HS-27A (cell line): Measurements from ENCODE around the gene PEX5L.
A peak's percentile ranks its signal among the peaks of the same experiment; 100 is the strongest.

Experiments used
- DNase-seq: peaks from one replicate; pipeline ENCODE4 v3.0.0-alpha.2; 2012; ENCODE audit warnings: low read depth, missing footprints

Gene PEX5L

DNA sequence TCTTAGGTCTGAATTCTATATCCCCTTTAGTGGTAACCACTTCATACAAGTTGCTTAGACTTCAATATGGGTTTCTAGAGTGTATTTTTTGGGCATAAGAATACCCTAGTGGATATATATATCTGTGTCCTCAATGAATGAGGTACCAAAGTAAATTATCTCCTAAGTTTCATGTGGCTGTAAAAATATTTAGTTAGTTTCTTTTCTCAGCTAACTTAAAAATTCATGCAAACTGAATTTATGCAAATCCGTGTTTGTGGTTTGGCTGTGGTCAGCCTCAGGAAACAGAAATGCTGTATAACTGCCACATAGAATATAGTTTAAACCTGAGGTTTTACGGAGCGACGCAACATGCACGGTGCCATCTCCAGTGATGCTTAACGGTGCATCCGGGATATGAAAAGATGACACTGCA lies 80.3 kb downstream of the PEX5L start:
- no peak for DNase-seq

DNA sequence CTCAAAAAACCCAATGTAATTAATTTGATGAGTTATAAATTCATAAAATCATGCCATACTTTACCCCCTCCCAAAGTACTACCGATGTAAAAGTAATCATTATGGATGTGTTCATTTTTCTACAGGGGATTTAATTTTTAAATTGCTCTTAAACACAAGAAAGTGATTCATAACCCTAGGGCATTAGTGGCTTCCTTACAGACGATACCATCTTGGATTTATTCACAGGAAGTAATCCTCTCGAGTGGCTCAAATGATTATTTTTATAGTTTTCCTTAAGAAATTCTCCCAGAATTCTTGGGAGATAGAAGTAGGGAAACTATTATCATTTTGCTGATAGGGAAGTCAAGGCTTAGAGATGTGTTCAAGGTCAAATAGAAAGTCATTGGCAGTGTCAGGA lies 80.9 kb downstream of the PEX5L start:
- no peak for DNase-seq

DNA sequence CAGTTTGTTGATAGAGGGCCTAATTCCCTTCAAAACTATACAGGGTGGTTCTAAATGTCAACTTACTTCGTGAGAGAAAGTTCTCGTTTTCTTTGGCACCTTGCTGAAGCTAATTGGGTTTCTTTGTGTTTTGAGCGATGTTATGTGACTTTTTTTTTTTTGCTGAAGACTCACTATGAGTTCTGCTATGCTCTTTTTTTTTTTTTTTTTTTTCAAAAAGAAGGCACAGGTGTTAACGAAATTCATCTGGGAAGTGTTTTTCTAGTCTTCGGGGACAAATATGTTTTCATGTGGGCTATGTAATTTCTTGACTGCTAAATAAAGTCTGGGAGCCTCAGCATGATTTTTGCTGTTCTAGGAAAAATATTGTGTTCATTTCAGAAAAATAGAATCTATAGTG lies 81.5 kb downstream of the PEX5L start:
- no peak for DNase-seq

DNA sequence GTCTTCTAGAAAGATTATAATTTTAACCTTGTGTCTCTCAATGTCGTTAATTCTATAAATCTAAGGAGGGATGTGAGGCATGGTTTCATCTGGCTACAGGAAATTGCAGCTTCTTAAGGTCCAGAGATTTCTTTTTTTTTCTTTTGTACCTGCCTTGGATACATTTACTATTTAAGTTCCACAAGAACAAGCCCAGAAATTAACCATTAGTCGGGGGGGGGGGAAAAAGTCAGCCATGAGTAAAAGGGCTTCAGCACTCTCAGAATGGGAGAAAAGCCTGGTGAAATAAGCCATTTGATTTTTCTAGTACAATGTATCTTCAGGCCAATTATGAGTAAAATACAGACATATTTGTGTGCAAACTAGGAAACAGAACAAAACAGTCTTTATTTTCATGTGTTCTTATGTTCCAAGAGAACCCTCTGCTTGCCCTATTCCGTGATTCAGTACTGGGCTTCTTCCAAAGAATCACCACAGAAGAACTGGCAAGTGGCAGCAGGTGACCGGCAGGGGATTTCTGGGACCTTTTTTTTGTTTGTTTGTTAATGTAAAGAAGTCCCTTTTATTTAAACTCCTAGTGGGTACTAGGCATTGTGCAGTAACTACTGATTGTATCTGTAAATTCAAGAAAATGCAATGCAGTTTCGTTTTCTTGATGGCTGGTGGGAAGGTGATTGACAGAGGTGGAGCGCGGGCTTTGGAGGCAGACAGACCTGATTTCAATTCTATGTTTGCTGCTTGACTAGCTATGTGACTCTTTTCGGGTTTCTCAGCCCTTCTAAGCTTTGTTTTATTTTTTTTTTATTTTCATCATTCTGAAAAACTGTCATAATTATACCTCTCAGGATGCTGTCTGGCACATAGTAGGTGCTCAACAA lies 82.5 kb downstream of the PEX5L start:
- no peak for DNase-seq

DNA sequence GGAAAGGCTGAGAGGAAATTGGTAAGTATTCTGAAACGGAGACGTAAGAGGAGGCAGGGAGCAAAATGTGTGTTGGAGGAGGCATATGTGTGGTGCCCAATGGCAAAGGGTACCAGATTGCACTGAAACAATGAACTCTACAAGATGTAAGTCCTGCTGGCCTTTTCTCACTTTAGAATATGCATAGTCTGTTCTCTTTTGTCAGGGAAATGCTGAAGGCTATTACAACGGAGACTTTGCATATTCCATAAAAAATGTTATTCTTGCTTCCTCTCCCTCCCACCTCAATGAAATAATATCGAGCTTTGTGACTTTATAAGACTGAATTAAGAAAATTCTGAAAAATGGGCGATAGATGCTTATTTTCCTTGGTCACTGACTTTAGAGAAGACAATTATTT lies 85.9 kb downstream of the PEX5L start:
- DNase-seq: no peak

DNA sequence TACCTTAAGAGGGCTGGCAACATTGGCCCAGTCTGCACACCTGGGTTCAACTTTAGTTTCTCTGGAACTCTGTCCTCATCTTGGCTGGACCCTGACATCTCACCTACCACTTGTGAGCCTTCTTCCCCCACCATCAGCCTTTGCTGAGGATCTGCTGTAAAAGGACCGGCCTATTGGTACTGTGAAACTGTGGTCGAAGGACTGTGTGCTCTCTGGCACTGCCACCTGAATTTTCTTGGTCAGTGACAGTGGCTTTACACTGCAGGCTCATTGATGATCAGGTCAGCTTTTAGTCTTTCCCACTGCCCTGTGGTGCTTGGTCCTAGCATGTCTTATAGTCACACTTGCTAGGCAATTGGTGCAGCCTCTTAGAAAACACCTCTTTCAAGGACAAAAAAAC lies 86.9 kb downstream of the PEX5L start:
- DNase-seq: no peak

DNA sequence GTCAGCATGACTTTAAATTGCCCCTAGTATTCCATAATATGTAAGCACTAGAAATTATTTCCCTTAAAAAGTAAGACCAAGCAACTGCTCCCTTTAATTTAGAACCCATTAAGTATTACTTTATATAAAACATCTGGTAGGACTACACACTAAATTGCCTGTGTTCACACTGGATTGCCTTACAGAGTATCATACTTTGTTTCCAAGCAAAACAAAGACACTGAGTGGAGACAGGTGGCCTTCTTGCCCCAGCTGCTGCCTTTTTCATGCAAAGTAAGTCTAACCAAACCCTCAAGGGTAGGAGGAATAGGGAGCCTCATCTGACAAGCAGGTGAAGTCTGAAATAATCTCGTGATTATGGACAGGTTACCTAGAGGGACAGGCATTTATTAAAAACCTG lies 87.3 kb downstream of the PEX5L start:
- no peak for DNase-seq

DNA sequence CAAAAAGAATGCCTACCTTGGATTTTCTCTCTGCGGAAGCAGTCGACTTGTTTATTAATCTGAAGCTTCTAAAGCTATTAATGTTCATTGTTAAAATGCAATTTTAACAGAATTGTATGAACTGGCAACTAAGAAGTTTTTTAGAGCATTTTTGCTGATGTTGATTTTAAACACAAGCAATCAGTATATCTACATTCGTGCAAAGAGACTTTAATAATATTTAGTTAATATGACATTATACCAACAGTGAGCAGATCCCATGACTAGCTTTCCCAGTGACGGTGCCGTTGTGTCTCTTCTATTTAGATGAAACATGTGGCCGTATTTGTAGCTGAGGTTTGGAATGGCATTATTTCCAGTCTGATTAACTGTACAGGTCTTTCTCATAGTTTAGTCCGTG lies 88.0 kb downstream of the PEX5L start:
- DNase-seq: no peak

DNA sequence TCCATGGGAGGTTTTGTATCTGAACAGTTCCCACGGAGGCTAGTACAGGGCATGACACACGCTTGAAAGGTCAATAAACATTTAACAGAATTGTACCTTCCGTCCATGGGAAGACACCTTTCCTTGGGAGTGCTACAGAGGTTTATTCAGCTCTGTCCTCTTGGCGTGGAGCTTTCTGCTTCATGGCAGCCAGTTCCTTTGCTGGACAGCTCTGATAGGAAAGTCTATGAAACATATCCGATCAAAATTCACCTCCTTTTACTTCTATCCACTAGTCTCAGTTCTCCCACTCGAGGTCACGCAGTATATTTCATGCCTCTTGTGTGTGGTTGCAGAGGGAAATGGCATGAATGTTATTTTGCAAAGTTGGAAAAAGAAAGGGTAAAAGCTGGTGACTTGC lies 91.2 kb downstream of the PEX5L start:
- DNase-seq: no peak

DNA sequence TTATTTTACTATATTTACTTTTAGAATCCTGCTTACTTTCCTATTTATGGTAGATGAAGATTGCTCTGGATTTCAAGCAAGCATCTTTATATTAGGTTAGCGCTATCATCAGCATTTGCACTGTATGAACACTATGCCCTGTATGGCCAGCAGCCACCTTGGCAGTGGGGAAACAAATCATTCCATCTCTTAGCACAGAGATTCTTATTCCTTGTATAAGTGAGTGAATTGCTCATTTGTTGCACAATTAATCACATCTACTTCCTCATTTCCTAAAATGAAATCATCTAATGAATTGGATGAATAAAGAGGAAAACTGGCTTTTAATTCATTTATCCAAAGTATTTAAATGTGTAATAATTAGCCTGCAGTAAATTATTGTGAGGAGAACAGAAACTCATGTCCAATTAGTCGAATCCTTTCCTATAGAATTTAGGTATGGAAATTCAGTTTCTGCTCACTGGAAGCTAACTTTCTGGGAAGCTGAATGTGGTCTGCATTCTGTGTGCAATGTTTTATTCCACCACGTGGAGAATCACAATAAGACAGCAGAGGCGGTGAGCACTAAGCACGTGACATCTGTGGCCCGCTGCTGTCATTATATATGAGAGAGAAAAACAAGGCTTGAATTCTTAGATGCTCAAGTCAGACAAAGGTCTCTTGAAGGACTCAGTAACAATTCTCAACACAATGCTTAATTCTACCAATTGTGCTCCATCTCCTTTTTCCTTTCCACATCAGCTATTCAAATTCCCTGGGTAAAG lies 93.4 kb downstream of the PEX5L start:
- no peak for DNase-seq

DNA sequence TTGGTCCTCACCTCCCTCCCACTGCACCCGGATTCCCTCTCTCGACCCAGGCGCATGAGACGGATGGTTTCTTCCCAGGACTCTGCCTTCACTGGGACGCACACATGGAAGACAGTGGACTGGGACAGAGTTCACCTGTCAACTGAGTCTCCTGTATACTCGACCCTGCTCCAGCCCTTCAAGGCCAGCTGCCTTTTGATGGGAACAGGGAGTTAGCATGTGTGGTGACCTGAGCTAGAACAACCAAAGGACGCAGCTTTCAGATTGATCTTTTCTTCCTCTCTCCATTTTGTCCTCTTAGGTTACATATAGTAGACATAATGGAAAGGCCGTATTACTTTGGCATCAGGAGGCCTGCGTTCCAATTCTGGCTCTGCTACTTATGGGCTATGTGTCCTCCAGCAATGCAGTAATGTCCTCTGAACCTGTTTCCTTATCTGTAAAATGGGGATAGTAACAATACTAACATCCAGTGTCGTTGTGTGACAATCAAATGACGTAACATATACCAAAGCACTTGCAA lies 94.1 kb downstream of the PEX5L start:
- no peak for DNase-seq

DNA sequence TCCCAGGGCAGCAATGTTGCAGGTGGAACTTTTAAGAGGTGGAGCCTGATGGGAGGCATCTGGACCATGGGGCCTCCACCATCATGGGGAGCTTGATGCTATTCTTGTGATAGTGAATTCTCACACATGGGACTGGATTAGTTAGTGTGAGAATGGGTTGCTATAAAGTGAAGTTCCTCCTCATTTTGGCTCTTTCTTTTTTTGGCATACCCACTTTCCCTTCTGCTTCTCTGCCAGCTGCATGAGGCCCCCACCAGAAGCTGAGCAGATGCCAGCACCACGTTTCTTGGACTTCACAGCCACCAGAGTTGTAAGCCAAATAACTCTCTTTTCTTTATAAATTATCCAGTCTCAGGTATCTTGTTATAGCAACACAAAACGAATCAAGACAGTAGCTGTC lies 101.0 kb downstream of the PEX5L start:
- DNase-seq: no peak

DNA sequence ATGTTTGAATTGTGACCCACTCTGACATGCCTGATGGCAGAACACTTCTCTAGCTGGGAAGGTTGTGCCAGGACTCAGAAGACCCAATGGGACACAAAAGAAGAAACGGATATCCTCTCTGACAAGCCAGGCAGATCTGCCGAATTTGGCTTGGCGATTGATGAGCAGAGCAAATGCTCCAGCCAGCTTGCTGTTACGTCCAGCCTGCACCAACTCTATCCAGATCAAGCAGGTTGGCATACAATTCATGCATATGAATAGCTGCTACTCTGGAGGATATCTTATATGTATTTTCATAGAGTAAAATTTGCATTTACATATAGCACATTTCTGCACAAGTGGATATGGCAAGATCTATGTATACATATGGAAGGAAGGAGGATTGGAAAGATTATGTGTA lies 102.8 kb downstream of the PEX5L start:
- DNase-seq: no peak

DNA sequence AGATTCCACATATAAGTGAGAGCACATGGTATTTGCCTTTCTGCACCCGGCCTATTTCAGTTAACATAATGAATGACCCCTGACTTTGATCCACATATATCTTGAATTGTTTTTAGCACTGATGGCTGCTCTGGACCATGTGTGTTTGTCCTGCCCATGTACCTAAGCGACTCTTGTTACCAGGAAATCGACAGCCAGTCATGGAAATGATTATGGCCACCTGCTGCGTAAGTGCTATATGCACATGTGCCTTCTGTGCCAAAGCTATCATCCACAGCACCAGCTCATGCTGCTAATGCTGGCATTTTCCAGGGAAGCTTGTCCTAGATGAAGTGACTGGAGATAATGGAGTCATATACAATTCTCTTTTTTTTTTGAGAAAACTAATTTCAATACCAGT lies 103.7 kb downstream of the PEX5L start:
- DNase-seq: no peak

DNA sequence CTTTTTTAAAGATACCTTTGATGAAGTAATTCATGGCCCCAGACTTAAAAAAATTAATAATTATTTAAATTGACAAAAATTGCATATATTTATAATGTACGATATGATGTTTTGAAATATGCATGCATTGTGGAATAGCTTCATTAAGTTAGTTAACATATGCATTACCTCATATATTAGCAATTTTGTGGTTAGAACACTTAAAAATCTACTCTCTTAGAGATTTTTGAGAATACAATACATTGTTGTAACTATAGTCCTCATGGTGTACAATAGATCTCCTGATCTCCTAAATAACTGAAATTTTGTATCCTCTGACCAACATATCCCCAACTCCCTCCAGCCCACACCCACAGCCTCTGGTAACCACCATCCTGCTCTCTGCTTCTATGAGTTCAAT lies 104.1 kb downstream of the PEX5L start:
- DNase-seq: no peak

DNA sequence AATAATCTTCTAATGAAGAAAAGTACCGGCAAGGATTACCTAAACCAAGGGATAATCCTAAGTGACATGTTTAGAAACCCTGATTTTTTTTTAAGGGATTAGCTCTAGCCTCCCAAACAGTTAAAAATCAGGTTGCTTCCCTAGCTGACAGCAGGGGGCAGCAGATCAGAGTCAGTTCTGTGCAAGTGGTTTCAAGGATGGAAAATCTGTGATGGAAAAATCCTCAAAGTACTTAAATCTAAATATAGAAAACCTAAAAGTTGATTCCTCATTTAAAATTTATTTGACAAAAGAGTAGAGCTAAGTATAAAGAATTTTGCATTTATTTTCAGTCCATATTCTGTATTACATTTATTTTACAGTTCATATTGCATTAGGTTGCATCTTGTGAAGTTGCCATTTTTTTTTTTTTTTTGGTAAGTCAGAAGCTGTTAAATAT lies 107.6 kb downstream of the PEX5L start:
- DNase-seq: peak; percentile 7

DNA sequence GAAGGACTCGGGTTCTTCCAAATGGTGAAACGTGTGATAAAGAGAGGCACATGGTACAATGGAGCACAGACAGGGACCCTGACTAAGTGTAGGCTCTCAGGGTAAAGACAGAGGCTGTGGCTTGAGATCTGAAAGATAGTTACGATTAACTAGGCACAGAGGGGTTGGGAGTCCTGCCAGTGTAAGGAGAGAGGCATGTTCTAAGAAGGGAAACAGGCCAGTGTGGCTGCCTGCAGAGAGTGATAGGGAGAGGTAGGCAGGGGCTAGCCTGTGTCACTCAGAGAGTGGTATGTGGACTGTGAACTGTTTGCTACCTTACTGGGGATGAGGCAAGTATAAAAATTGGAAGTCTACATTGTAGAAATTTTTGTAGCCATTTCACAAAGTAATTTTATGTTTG lies 109.5 kb downstream of the PEX5L start:
- DNase-seq: no peak

DNA sequence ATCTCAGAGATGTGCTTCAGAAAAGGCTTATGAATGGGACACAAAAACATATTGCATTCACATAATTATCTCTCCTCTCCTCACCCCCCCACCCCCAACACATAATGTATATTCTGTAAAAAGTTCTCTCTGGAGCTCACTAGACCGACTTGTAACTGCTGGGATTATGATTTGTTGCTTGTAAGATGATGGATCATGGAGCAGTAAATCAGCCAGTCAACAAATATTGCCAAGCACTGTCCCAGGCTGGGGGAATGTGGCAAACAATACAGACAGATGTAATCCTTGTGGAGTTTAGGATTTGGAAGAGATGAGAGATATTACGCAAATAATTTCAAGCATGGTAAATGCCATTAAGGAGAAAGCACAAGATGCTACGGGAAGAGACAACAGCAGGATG lies 114.8 kb downstream of the PEX5L start:
- DNase-seq: no peak

DNA sequence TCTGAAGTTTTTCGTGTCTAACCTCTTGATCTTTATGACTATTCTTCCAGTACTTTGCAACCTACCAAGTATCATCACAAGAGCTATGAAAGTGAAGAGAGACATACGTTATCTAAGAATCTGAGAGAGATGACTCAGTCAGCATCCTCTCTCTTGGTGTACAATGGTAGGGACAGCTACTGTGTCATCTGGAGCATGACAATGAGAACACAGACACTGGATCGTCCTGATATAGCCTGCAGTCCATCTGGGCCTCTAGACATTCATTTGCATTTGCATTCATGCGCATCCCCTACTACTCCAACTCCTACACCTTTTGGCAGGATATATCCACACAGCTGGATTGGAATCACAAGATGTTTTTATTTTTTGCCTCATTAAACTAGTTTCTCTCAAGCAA lies 115.2 kb downstream of the PEX5L start:
- no peak for DNase-seq

DNA sequence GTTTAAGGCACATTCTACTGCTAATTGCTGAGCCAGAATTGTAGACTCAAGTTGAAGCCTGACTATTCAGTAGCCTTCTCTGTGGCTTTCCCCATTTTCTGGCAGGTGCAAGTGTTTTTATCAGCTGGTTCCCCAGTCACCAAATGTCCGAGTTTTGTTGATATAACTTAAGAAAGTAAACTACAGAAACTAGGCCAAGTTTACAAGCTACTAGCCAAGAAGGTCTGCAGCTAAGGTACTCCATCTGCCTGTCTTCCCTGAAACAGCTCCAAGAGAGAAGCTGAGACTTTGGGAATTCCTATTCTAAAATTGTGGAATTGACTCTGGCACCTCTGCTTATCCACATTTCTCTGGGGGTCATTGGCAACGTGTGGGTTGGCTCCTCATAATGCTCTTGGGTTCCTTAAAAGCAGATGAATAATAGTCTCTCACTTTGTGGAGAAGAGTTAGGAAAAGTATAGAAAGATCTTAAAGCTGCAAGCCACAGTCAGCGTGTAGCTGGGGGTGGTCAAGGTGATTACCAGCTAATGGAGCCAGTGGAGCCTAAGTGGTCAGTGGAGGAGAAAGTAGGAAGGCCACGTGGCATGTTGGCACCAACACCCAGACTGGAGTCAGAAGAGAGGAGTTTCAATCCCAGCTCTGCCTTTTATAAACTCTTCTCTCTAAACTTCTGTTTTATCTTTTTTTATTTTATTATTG lies 128.8 kb downstream of the PEX5L start:
- no peak for DNase-seq

DNA sequence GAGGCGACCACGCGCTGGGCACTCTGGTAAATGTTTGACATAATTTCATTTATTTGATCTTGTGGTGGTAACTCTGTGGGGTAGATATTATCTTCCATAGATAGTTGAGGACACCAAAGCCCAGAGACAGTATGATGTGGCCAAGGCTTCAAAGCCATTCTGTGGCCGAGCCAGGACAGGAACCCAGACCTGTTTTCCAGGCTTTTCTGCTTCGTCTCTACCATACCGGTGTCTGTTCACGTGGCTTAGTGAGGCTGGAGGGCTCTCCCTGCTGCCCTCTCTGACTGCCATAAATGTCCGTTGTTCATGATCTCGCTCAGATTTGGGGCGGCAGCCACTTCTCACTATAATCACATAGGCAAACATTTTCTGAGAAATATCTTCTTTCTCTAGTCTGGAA lies 134.7 kb downstream of the PEX5L start:
- DNase-seq: no peak

DNA sequence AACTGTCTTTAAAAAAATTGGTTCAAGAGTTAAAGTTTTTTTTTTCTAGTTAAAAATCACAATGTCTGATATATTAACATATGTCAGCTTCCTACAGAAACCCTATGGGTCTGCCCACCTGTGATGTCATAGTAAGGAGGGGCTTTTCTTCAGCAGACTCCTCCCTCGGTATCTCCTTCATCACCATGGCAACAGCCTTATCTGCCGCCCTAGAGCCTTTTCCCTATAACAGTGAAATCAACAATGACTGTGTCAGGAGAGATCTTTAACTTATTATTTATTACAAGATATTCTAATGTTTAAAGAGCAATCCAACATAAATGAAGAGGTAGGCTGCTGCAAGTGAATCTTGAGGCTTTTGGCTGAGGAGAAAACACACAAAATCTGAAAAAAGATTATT lies 138.7 kb downstream of the PEX5L start:
- DNase-seq: peak; percentile 1

DNA sequence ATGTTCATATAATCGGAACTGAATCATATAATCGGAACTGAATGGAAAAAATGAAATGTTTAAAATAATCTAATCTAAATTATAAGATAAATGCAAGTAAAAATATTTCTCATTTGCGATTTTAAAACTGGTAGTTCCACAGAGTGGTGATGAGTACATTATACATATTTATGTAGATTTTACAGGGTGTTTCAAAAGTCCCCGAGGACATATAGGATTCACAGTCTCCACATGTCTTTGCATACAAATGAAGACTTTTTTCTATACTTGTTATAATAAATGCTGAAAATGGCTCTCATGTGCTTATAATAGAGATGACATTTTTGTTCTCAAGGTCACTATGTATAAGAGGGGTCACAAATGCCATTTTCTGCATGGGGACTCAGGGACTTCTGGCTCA lies 139.5 kb downstream of the PEX5L start:
- DNase-seq: no peak
